NCI-H446 (cell line): ENCODE measurements around the gene KRTAP4-4.

Source experiments
- DNase-seq, 2 experiments: peaks; one replicate each; lab custom pipeline; 2025; lab: John Stamatoyannopoulos, UW

KRTAP4-4 gene

GRCh38 chr17:41111151-41111885, 49.2 kb downstream of the KRTAP4-4 start:
- DNase-seq, result no peak
